ENCODE results near the gene IL21R. TPM values are rescaled to one million over a fixed set of nuclear protein-coding genes. Genes with fewer than 3 reads are reported as not detected.

Gene IL21R
- total RNA-seq, 1 donor from 2014 or later = 0.40 TPM

DNA sequence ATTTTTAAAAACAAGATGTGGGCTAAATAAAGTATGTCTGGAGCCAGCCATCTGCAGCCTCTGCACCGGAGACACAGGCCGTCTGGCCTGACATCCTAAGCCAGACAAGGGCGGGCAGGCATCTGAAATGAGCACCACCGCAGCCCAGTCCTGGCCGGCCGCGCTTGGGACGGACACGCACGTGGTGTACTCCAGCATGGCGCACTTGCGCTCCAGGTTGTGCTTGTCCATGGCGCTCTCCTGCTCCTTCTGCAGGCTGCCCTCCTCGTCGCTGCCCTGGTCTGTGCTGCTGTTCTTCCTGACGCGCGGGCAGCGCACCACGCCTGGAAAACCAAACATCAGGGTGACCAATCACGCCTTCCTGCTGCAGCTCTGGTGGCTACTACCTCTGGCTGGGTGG, 87.4 kb downstream of the IL21R start:
- Mint-ChIP-seq H3K4me1 (ENCODE audit: unreplicated experiment) (no peaks in the 10 kb centered on the region), H3K27ac (ENCODE audit: unreplicated experiment) (no peak overlapping the region), H3K27me3 (ENCODE audit: unreplicated experiment) (no peaks in the 10 kb centered on the region)

DNA sequence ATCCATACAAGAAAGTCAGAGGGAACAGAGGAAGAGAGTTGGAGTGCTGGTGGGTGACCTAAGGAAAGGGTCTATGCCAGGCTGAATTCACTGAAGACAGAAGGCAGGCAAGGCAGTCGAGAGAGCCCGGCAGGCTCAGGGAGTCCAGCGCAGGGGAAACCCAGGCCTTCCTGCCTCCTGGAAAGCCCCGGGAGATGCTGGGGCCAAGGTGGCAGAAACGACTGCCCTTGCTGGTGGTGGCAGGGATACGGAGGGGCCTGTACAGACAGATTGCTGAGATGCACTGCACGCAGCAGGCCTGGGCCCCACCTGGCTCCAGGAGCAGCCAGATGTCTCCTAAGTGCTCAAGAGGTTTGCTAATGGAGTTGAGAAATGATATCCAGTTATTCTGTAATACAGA, 87.9 kb downstream of the IL21R start:
- Mint-ChIP-seq H3K4me1 (ENCODE audit: unreplicated experiment) (no peaks in the 10 kb centered on the region), H3K27ac (ENCODE audit: unreplicated experiment) (no peak overlapping the region), H3K36me3 (ENCODE audit: unreplicated experiment) (peaks cover 72% of the 10 kb centered on the region), H3K27me3 (ENCODE audit: unreplicated experiment) (no peaks in the 10 kb centered on the region), H3K4me3 (ENCODE audit: unreplicated experiment) (no peak overlapping the region), H3K9me3 (ENCODE audit: unreplicated experiment) (no peaks in the 10 kb centered on the region)
- no peak for DNase-seq (ENCODE audit: extremely low spot score, unreplicated experiment)
- TF ChIP-seq, protein P1, sequence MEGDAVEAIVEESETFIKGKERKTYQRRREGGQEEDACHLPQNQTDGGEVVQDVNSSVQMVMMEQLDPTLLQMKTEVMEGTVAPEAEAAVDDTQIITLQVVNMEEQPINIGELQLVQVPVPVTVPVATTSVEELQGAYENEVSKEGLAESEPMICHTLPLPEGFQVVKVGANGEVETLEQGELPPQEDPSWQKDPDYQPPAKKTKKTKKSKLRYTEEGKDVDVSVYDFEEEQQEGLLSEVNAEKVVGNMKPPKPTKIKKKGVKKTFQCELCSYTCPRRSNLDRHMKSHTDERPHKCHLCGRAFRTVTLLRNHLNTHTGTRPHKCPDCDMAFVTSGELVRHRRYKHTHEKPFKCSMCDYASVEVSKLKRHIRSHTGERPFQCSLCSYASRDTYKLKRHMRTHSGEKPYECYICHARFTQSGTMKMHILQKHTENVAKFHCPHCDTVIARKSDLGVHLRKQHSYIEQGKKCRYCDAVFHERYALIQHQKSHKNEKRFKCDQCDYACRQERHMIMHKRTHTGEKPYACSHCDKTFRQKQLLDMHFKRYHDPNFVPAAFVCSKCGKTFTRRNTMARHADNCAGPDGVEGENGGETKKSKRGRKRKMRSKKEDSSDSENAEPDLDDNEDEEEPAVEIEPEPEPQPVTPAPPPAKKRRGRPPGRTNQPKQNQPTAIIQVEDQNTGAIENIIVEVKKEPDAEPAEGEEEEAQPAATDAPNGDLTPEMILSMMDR (IDR thresholded peaks at IDR 0.05) = no peak

More for the DNA sequence above, 87.4 kb downstream of the IL21R start:
- Mint-ChIP-seq H3K4me3 (ENCODE audit: unreplicated experiment) (no peak overlapping the region), H3K36me3 (ENCODE audit: unreplicated experiment) (peaks cover 72% of the 10 kb centered on the region), H3K9me3 (ENCODE audit: unreplicated experiment) (no peaks in the 10 kb centered on the region)
- DNase-seq (ENCODE audit: extremely low spot score, unreplicated experiment) = no peak
- TF ChIP-seq, protein P1 (IDR thresholded peaks at IDR 0.05) = no peak

DNA sequence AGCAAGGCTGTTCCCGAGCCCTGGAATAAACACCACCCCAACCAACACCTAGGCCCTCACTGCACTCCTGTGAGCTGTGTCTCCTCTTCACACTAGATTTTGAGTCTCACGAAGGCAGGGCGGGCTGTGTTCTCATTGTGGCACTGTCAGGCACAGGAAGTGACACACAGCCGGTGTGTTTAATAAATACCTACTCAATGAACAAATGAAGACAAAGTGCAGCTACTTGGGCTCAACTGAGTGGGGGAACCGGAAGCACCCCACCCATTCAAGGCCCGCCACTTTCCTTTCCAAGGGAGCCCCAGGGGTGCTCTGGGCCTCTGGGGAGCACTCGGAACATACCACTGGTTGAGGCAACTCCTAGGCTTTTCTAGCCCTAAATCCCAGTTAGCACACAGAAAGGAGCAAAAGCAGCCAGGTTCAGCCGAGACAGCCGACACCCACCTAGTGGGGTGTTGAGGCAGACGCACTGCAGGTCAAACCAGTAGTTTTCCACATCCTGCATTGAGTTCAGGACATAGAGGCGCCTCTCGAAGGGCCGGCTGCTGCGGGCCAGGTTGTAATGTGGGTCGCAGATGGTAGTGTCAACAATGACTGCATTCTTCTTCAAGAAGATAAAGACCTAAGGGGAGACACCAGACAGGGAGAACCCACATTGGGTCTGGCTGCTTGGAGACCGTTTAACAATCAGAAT, 90.1 kb downstream of the IL21R start:
- no peak overlapping the region for H3K4me3 Mint-ChIP-seq (ENCODE audit: unreplicated experiment)
- H3K27me3 Mint-ChIP-seq (ENCODE audit: unreplicated experiment) = no peaks in the 10 kb centered on the region
- peaks cover 63% of the 10 kb centered on the region for H3K36me3 Mint-ChIP-seq (ENCODE audit: unreplicated experiment)

DNA sequence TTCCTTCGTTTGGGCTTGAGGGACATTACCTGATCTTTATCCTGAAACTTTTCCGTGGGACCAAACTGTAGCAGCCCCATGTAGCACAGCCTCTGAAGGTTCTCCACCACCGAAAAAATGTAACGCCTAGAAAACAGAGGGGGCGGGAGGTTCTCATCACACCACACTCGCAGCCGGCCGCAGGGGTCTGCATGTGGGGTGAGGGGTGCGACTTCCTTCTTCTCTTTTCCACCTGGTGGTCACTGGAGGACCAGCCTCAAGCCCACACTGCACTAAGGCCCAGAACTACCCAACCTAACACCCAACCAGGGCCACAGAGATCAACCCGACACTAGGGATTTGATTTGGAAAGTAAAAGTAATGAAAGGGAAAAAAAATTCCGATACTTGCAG, 90.6 kb downstream of the IL21R start:
- no peaks in the 10 kb centered on the region for H3K9me3 Mint-ChIP-seq (ENCODE audit: unreplicated experiment)
- no peak for DNase-seq (ENCODE audit: extremely low spot score, unreplicated experiment)
- no peak overlapping the region for H3K27ac Mint-ChIP-seq (ENCODE audit: unreplicated experiment)

More for the DNA sequence above, 90.1 kb downstream of the IL21R start:
- DNase-seq (ENCODE audit: extremely low spot score, unreplicated experiment) = no peak
- H3K4me1 Mint-ChIP-seq (ENCODE audit: unreplicated experiment) = no peaks in the 10 kb centered on the region
- TF ChIP-seq, protein P1 (IDR thresholded peaks at IDR 0.05) = no peak
- no peak overlapping the region for H3K27ac Mint-ChIP-seq (ENCODE audit: unreplicated experiment)
- H3K9me3 Mint-ChIP-seq (ENCODE audit: unreplicated experiment) = no peaks in the 10 kb centered on the region

DNA sequence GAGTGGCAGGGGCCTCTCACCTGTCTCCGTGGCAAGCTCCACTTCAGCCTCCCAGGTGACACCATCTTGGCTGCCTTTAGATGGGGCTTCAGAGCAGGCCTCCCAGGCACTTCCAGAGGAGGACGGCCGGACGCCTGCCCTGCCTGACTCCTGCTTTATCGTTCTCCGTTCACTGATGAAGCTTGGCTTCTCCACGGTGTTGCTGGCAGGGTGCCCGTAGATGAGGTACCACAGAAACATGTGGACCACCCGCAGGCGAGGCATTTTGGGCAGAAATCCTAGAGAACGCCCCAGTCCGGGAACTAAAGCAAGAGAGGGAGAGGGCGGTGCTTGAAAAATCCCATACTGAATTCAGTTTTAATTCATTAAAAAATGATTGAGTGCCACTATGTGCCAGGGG, 93.2 kb downstream of the IL21R start:
- Mint-ChIP-seq H3K36me3 (ENCODE audit: unreplicated experiment) (peaks cover 64% of the 10 kb centered on the region), H3K27ac (ENCODE audit: unreplicated experiment) (no peak overlapping the region), H3K4me1 (ENCODE audit: unreplicated experiment) (no peaks in the 10 kb centered on the region), H3K4me3 (ENCODE audit: unreplicated experiment) (no peak overlapping the region), H3K9me3 (ENCODE audit: unreplicated experiment) (no peaks in the 10 kb centered on the region), H3K27me3 (ENCODE audit: unreplicated experiment) (no peaks in the 10 kb centered on the region)
- DNase-seq (ENCODE audit: extremely low spot score, unreplicated experiment) = no peak
- TF ChIP-seq, protein P1 (IDR thresholded peaks at IDR 0.05) = no peak

More for the DNA sequence above, 90.6 kb downstream of the IL21R start:
- Mint-ChIP-seq H3K27me3 (ENCODE audit: unreplicated experiment) (no peaks in the 10 kb centered on the region), H3K4me3 (ENCODE audit: unreplicated experiment) (no peak overlapping the region), H3K4me1 (ENCODE audit: unreplicated experiment) (no peaks in the 10 kb centered on the region), H3K36me3 (ENCODE audit: unreplicated experiment) (peaks cover 66% of the 10 kb centered on the region)
- TF ChIP-seq, protein P1 (IDR thresholded peaks at IDR 0.05) = no peak
